Midbrain (tissue), 1 donor: ENCODE results near the gene VPS39.

ENCODE experiments used
- DNase-seq: peaks from one replicate; lab custom pipeline; 2025; lab: John Stamatoyannopoulos, UW

VPS39 gene

GRCh38 chr15:42146551-42147430 lies 61.3 kb downstream of the VPS39 start:
- DNase-seq: no peak

- DNase-seq: no peak
Measured at GRCh38 chr15:42145546-42146455, 62.3 kb downstream of the VPS39 start.

- DNase-seq: no peak
Measured at GRCh38 chr15:42144841-42145375, 63.2 kb downstream of the VPS39 start.

DNA sequence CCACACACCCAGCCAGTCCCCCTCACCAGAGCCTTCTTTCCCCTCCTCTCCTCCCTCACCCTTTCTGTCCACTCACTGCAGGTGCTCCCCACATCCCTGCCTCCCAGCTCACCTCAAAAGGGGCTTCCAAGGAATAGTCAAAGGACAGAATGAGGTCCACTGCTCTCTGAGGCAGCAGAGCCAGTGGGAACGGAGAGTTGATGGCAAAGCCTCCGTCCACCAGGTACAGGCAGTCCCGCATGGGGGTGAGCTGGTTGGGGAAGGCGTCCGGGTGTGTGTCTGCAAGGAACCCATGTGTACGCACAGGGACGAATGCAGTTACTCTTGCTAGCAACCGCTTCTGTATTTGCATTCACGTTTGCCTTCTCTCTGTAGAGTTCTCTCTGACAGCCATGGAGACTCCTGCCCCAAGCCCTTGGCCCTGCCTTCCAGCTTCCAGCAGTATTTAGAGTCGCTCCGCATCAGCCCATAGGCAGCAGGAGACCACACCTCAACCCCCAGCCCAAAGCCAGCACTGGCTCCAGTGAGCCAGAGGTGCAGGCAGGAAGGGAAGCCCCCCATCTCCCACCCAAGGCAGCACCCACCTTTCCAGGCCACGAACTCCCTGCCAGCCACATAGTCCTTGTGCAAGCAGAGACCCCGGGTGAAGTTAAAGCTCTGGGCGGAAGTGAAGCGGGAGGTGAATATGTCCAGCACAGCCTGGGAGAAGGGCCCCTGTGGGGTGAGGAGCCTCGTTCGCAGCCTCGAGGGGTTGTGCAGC lies 64.1 kb downstream of the VPS39 start:
- DNase-seq: no peak

DNA sequence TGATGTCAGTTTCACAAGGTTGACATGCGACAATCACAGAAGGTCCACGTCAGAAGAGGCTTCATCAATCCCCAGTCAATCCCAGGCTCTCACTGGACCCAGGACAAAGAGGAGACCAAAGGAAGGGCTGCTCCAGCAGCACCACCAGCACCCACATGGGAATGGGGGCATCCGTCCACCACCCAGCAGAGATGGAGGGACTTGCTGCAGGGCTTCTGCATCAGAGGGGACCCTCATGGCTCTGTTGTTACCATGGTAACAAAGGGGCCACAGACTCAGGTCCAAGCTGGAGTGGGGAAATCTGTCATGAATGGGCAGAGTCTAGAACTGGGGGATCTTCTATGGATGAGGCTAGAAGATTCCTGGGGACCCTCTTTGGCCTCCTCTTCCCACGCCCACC lies 64.7 kb downstream of the VPS39 start:
- DNase-seq: no peak

DNA sequence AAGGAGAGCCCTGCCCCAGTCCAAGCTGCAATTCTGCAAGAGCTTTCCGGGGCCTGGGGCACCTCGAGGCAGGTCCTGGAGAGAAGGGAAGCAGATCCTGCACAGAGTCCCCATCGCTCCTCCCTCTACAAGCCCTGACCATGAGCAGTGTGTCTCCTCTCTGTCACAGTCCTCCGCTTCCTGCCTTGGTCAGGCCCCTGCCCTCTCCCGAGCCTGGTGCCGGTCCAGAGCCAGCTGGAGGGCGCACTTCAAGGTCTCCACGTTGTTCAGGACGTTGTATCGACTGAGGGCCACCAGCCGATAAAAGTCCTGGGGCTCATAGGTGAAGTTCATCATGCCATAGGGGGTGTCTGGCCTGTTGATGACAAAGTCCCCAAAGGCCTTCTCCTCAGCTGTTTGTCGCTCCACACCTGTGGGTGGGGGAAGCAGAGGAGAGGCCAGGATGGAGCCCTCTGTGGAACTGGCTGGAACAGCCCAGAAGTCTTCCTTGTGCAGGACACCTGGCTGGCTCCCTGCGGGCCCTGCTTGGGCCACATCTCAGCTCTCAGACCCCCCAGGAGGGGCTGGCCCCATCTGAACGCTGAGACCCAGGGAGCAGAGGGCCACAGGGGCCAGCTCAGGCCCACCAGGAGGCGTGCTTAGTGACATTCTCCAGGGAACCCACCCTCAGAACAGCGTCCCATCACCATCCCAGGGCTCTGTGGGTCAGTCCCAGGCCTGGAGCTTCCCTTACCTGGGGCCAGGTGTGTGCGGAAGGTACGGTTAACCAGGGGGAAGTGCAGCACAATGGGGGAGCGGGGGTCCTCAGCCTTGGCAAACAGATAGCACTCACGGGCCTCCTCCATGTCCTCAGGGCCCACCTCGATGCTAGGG lies 66.1 kb downstream of the VPS39 start:
- DNase-seq: no peak

DNA sequence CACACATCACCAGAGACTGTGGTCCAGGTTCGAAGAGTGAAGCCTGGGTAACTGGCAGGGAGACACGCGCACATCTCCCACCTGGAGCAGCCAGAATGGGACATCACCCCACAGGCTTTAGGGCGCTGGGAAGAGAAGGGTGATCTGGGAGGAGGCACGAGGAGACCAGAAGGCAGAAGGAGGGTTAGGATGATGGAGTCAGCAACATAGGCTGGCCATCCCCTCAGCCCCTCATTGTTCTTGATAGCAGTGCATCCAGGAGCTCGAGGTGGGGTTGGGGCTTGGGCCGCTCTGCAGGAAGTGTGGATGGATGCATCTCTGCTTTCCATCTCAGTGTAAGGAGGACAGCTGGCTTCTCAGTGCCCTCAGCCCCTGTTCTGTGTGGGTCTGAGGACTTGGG lies 66.9 kb downstream of the VPS39 start:
- no peak for DNase-seq

DNA sequence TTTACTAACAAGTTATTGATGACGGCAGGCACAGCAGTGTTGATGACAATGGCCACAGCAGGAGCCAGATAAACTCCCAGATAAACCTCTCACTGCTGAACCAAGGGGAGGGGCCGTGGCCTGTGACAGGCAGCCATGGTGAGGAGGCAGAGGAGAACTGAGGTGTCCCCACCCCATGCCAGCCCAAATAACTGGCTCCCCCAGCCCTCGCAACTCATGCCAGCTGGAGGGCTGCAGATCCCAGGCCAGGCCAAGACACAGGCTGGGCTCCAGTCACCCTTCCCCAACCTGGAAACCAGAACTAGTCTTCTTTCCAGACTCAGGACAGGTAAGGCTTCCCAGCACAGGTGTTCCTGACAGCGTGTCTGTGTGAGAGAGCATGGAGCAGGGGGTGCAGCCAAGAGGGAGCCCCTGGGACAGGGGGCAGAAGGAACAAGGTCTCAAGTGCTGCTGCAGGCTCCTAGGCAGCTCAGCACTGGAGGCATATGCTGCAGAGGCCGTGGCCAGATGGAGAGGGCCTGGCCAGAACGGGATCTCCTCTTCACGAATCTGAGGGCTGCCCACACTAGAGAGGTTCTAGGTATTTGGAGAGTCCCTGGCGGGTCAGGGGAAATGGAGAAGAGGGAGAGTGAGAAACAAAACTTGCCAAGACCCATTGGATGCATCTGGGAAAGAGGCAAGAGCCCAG lies 67.6 kb downstream of the VPS39 start:
- no peak for DNase-seq

GRCh38 chr15:42139596-42139995 lies 68.5 kb downstream of the VPS39 start:
- no peak for DNase-seq

DNA sequence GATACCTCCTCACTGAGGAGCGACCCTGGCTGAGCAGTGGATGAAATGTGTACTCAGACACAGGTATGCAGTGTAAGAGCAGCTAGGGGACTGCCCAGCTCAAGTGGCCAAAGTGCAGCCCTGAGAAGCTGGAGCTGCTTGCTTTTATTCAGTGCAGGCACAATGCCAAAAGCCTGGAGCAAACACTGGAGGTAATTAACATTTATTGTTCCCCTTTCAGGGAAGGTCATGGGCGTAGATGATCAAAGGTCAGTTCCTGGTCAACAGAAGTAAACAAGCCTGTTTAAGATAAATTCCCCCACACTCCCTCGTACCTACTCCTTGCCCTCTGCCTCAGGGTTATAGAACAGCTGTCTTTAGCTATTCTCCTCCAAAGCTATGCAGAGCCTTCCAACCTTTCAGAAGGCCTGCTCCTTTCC lies 69.1 kb downstream of the VPS39 start:
- DNase-seq: no peak

DNA sequence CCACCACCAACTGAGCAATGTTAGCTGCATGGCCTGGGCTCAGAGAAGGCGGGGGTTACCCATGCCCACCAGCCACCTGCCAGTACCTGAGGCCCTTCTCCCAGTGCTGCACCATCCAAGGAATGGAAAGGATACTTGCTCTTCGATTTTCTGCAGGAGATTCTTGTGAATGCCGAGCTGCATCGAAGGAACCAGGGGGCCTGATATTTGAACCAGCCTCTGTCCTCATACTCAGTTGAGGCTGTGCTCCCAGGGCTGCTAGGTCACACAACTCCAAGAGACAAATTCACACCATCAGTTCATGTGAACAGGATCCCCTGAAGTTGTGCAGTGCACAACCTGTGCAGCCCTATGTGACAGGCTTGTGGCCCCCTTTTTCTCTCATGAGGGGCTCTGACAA lies 69.7 kb downstream of the VPS39 start:
- no peak for DNase-seq

DNA sequence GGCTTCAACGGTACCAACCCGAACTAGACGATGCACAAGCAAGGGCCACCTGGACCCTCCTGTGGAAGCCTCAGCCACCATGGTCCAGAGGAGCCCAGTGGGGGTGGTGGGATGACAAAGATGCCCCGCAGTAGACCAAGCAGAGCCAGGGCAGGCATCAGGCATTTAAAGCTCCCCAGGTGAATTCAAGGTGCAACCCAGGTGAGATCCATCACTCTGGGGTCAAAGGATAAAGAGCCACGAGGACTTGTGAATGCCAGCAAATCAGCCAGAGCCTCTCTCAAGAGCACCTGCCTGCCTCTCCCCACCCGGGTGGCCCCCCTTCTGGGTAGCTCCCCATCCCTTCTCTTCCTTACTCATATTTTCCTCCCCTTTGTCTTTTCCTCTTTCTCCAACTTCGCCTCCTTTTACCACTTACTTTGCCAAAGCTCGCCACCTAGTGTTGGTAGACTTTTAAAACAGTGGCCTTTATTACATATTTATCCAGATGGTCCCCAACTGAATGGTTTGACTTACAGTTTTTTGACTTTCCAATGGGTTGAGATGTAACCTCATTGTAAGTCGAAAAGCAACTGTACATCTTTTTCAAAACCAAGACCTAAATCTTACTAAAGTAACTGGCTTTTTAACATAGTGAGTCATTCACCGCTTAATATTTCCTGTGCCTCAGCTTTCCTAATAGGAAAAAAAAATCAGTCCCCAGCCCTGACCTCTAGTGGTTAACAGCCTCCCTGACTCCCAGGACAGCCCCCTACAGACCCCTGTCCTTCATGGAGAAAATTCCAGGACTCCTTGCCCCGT lies 70.4 kb downstream of the VPS39 start:
- DNase-seq: peak; percentile 61

GRCh38 chr15:42136513-42136912 lies 71.6 kb downstream of the VPS39 start:
- no peak for DNase-seq

DNA sequence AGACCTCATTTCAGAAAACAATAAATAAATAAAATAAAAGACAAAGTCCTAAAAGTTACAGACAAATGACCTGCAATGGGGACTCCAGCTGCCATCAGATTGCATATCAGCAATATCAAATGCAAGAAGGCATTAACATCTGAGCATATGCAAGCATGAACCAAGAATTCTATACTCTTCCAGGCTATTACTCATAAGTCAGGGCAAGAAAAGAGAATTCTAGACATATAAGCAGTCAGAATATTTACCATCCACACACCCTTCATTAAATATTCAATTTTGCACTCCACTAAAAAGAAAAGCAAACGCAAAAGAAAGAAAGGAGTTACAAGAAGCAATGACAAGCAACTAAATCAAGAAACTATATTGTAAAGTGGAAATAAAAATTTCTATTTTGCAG lies 72.8 kb downstream of the VPS39 start:
- no peak for DNase-seq

DNA sequence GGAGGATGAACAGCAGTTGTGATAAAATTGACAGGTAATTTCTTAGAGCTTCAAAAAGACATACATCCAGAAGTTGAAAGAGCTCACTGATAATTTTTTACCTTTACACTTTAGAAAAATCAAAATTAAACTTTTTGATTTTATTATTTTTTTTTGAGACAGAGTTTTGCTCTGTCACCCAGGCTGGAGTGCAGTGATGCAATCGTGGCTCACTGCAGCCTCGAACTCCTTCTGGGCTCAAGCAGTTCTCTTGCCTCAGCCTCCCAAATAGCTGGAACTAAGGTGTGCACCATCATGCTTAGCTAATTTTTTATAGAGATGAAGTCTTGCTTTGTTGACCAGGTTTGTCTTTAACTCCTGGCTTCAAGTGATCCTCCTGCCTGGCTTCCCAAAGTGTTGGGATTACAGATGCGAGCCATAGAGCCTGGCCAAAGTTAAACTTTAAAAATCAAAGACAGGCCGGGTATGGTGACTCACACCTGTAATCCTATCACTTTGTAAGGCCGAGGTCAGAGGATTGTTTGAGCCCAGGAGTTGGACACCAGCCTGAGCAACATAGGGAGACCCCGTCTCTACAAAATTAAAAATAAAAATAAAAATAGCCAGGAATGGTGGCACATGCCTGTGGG lies 73.4 kb downstream of the VPS39 start:
- DNase-seq: no peak

DNA sequence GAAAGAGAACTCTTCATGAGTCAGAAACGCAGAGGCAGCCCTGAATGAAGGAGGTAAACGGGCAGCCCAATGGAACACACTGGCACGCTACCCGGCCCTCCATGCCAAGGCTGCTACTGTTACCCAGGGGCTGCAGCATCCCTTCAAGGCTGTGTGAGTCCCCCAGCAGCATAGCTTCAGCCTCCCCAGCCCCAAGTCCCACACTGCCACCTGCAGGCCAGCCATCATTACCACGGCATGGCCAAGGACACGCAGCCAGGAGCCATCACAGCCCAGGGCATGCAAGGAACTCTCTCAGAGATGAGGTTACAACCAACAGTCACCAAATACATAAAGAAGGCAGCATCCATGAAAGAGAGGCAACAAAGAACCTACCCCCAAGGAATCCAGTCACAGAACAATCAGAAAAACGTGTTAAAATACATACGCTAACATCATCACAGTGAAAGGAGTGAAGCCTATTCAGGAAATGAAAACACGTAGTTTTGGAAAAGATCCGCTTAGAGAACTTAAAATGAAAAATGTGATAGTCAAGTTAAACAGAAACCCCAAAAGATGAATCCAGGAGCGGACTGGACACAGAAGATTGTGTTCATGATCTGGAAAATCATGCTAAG lies 74.1 kb downstream of the VPS39 start:
- DNase-seq: no peak

- DNase-seq: no peak
Measured at GRCh38 chr15:42133356-42133755, 74.7 kb downstream of the VPS39 start.
